DLD1 (cell line): Measurements from ENCODE around the gene ZNF549.

Experiments
- in situ Hi-C: cut with HindIII; loops from 2 replicates; pipeline ENCODE4 v1.10.0; 2017; ENCODE audit warnings: low sequenced_read_pairs

The ZNF549 gene

GRCh38 chr19:57566396-57567265 is 39.5 kb downstream of the ZNF549 start:
- in situ Hi-C loops: no loop called here

- in situ Hi-C loops: no loop called here
These were observed 43.6 kb downstream of the ZNF549 start for GRCh38 chr19:57570707-57571106.

GRCh38 chr19:57572415-57572947 is 45.3 kb downstream of the ZNF549 start:
- in situ Hi-C loops: no loop called here

- in situ Hi-C loops: no loop called here
These were observed 49.5 kb downstream of the ZNF549 start for GRCh38 chr19:57576661-57577060.

- in situ Hi-C loops: no loop called here
These were observed 51.5 kb downstream of the ZNF549 start, which contains the start of gene ZNF416 for GRCh38 chr19:57578487-57579205. Gene ZNF416, minus strand, starts transcription at chr19:57578911. Its CDS starts 207 bp downstream, at chr19:57578704.

GRCh38 chr19:57583104-57583520 is 56.0 kb downstream of the ZNF549 start:
- in situ Hi-C loops: no loop called here

GRCh38 chr19:57583521-57584416 is 56.6 kb downstream of the ZNF549 start, which contains the start of gene ZIK1:
Gene ZIK1, plus strand, starts transcription at chr19:57584145. Its CDS starts 212 bp downstream, at chr19:57584357.
- in situ Hi-C loops: no loop called here

- in situ Hi-C loops: no loop called here
These were observed 60.4 kb downstream of the ZNF549 start for GRCh38 chr19:57587529-57587928.

- in situ Hi-C loops: no loop called here
These were observed 72.2 kb downstream of the ZNF549 start for GRCh38 chr19:57599377-57599760.

- in situ Hi-C loops: no loop called here
These were observed 72.7 kb downstream of the ZNF549 start, which contains the start of gene ZNF530 for GRCh38 chr19:57599761-57600383. Gene ZNF530, plus strand, starts transcription at chr19:57599885. Its CDS starts 4,461 bp downstream, at chr19:57604346.

- in situ Hi-C loops: no loop called here
These were observed 79.8 kb downstream of the ZNF549 start for GRCh38 chr19:57606931-57607330.
